ENCODE data around the gene ZGRF1.

- TF ChIP-seq CTCF (tag by site-specific recombination; IDR thresholded peaks at IDR 0.05) (no peak), ZNF175 (tag by site-specific recombination; IDR thresholded peaks at IDR 0.05) (no peak), PRDM10 (tag by site-specific recombination; IDR thresholded peaks at IDR 0.05) (no peak), REST (tag by site-specific recombination; IDR thresholded peaks at IDR 0.05) (no peak), ZBTB20 (tag by site-specific recombination; IDR thresholded peaks at IDR 0.05) (no peak), ZBTB49 (tag by site-specific recombination; IDR thresholded peaks at IDR 0.05; ENCODE audit: low read depth) (no peak), ZNF600 (tag by site-specific recombination; IDR thresholded peaks at IDR 0.05) (no peak), ZNF23 (tag by site-specific recombination; IDR thresholded peaks at IDR 0.05; ENCODE audit: borderline replicate concordance) (no peak), ZNF639 (tag by site-specific recombination; IDR thresholded peaks at IDR 0.05) (no peak), ZSCAN4 (tag by site-specific recombination; IDR thresholded peaks at IDR 0.05) (no peak), ZNF140 (tag by site-specific recombination; IDR thresholded peaks at IDR 0.05) (no peak)
Observed at GRCh38 chr4:112673686-112674085, 37.0 kb upstream of the ZGRF1 start.

Data from HEK293 (cell line).